H1 (cell line): ENCODE data around the gene MAPK11. TPM values are rescaled to one million over a fixed set of nuclear protein-coding genes. Genes with fewer than 3 reads are reported as not detected.

Experiments
- CTCF ChIA-PET: fragments of 300-600 bp; sonication (Branson Sonifier 250); formaldehyde crosslinking; loops from one replicate; lab custom pipeline; 2021; ENCODE audit not compliant: partially characterized antibody; lab: Charles Lee
- POLR2A ChIA-PET: fragments of 300-600 bp; sonication (Branson Sonifier 250); formaldehyde crosslinking; loops from one replicate; lab custom pipeline; 2021; ENCODE audit warnings: inconsistent platforms; ENCODE audit not compliant: partially characterized antibody; lab: Charles Lee
- DNase-seq, 2 experiments: peaks; one replicate each; pipeline versions ENCODE4 v3.0.0 to v3.0.0-alpha.2; 2010 to 2022; ENCODE audit warnings: low spot score in 2 of 2, low read depth in 1 of 2, mixed read lengths in 1 of 2
- FAIRE-seq: peaks from 2 replicates; lab custom pipeline; 2011; peaks lifted over from hg19 to GRCh38; lab: Jason Lieb, UNC
- H2AFZ ChIP-seq: 2 replicates; pipeline ENCODE4 v1.8.1; 2012; ENCODE audit warnings: low read length, inconsistent platforms
- H2AK5ac ChIP-seq: 2 replicates; pipeline ENCODE4 v1.6.1; 2013; ENCODE audit warnings: low read depth, low read length
- H2BK120ac ChIP-seq: replicated peaks from 2 replicates; pipeline ENCODE3; 2013; ENCODE audit warnings: low read depth, low read length, inconsistent platforms
- H2BK12ac ChIP-seq: 2 replicates; pipeline ENCODE4 v1.6.1; 2013; ENCODE audit warnings: low read depth, low read length
- H2BK15ac ChIP-seq: 2 replicates; pipeline ENCODE4 v1.6.1; 2013; ENCODE audit warnings: low read length
- H2BK20ac ChIP-seq: 2 replicates; pipeline ENCODE4 v1.6.1; 2013; ENCODE audit warnings: low read length
- H2BK5ac ChIP-seq: 2 replicates; pipeline ENCODE4 v1.6.1; 2013; ENCODE audit warnings: low read depth, low read length
- H3K14ac ChIP-seq: 2 replicates; pipeline ENCODE4 v1.6.1; 2013; ENCODE audit warnings: inconsistent platforms; ENCODE audit not compliant: insufficient read length
- H3K18ac ChIP-seq: 2 replicates; pipeline ENCODE4 v1.6.1; 2013; ENCODE audit warnings: low read length; ENCODE audit errors: extremely low read depth
- H3K23ac ChIP-seq: 2 replicates; pipeline ENCODE4 v1.6.1; 2013; ENCODE audit warnings: inconsistent platforms; ENCODE audit not compliant: insufficient read length
- H3K23me2 ChIP-seq: 2 replicates; pipeline ENCODE4 v1.6.1; 2013; ENCODE audit warnings: low read depth, low read length
- H3K27ac ChIP-seq: 2 replicates; pipeline ENCODE4 v1.6.1; 2011; ENCODE audit warnings: low read depth, low read length, inconsistent platforms
- H3K27me3 ChIP-seq, 4 experiments: replicated peaks in 1 of 4; 1 replicate in 1 of 4; 2 replicates in 3 of 4; pipeline versions ENCODE4 v1.6.1 to v1.8.1; 2011 to 2013; ENCODE audit warnings: low read length in 3 of 4, mild to moderate bottlenecking in 3 of 4, inconsistent platforms in 2 of 4, mixed read lengths in 2 of 4, moderate library complexity in 1 of 4; ENCODE audit not compliant: control insufficient read depth in 3 of 4, insufficient read depth in 3 of 4; ENCODE audit errors: extremely low read depth in 1 of 4
- H3K36me3 ChIP-seq, 4 experiments: 2 replicates each; pipeline versions ENCODE4 v1.6.1 to v1.8.1; 2011 to 2013; ENCODE audit warnings: mild to moderate bottlenecking in 4 of 4, low read length in 3 of 4, moderate library complexity in 2 of 4, control low read depth in 1 of 4, inconsistent platforms in 1 of 4; ENCODE audit not compliant: insufficient read depth in 4 of 4, control insufficient read depth in 2 of 4
- H3K4ac ChIP-seq: replicated peaks from 2 replicates; pipeline ENCODE3; 2013; ENCODE audit warnings: low read length, low read depth, mixed read lengths, inconsistent platforms; ENCODE audit not compliant: insufficient read length
- H3K4me1 ChIP-seq, 4 experiments: replicated peaks in 1 of 4; 1 replicate in 1 of 4; 2 replicates in 3 of 4; pipeline versions ENCODE4 v1.6.1 to v1.8.1; 2011 to 2013; ENCODE audit warnings: low read length in 3 of 4, inconsistent platforms in 2 of 4, mixed read lengths in 1 of 4; ENCODE audit not compliant: insufficient read depth in 4 of 4, control insufficient read depth in 3 of 4
- H3K4me2 ChIP-seq, 2 experiments: 2 replicates each; pipeline versions ENCODE4 v1.6.1 to v1.8.1; 2011 to 2013; ENCODE audit warnings: low read depth in 2 of 2, low read length in 2 of 2, control low read depth in 1 of 2, inconsistent platforms in 1 of 2, mild to moderate bottlenecking in 1 of 2; ENCODE audit not compliant: insufficient read depth in 1 of 2
- H3K4me3 ChIP-seq, 4 experiments: fragments of 200-600, 300-600 bp in 1 of 4; sonication (generic), shearing (Covaris generic), sonication (Bioruptor Twin) in 1 of 4; 2 replicates each; pipeline versions ENCODE4 v1.5.1 to v1.8.1; 2011 to 2016; ENCODE audit warnings: low read length in 4 of 4, low read depth in 3 of 4, control low read depth in 2 of 4, inconsistent platforms in 2 of 4, mild to moderate bottlenecking in 2 of 4, mixed read lengths in 1 of 4, moderate library complexity in 1 of 4; ENCODE audit not compliant: insufficient read depth in 2 of 4; ENCODE audit errors: extremely low read depth in 1 of 4
- H3K56ac ChIP-seq: replicated peaks from 2 replicates; pipeline ENCODE3; 2013; ENCODE audit warnings: low read depth, mild to moderate bottlenecking, mixed read lengths, low read length, inconsistent platforms; ENCODE audit not compliant: insufficient read length
- H3K79me1 ChIP-seq: 2 replicates; pipeline ENCODE4 v1.6.1; 2013; ENCODE audit warnings: low read depth, low read length, control low read depth
- H3K79me2 ChIP-seq, 2 experiments: 2 replicates each; pipeline versions ENCODE4 v1.6.1 to v1.8.1; 2012 to 2013; ENCODE audit warnings: low read length in 2 of 2, mild to moderate bottlenecking in 2 of 2, inconsistent platforms in 1 of 2; ENCODE audit not compliant: insufficient read depth in 2 of 2, control insufficient read depth in 1 of 2
- H3K9ac ChIP-seq, 4 experiments: replicated peaks in 1 of 4; 1 replicate in 1 of 4; 2 replicates in 3 of 4; pipeline versions ENCODE4 v1.6.1 to v1.8.1; 2011 to 2013; ENCODE audit warnings: low read depth in 3 of 4, low read length in 3 of 4, control low read depth in 2 of 4, mild to moderate bottlenecking in 2 of 4, moderate library complexity in 2 of 4, inconsistent platforms in 1 of 4; ENCODE audit errors: extremely low read depth in 1 of 4
- H3K9me3 ChIP-seq, 2 experiments: 2 replicates each; pipeline versions ENCODE4 v1.6.1 to v1.8.1; 2012 to 2013; ENCODE audit warnings: mild to moderate bottlenecking in 2 of 2, moderate library complexity in 2 of 2, control low read depth in 1 of 2, inconsistent platforms in 1 of 2, low read depth in 1 of 2, low read length in 1 of 2, mixed read lengths in 1 of 2; ENCODE audit not compliant: insufficient read depth in 2 of 2
- H4K20me1 ChIP-seq, 2 experiments: replicated peaks in 1 of 2; 2 replicates each; pipeline versions ENCODE3 to v1.8.1; 2011 to 2013; ENCODE audit warnings: inconsistent platforms in 2 of 2, low read length in 2 of 2, mild to moderate bottlenecking in 1 of 2; ENCODE audit not compliant: insufficient read depth in 2 of 2, control insufficient read depth in 1 of 2
- H4K5ac ChIP-seq: 2 replicates; pipeline ENCODE4 v1.6.1; 2013; ENCODE audit warnings: low read length, low read depth, mixed read lengths, inconsistent platforms; ENCODE audit not compliant: insufficient read length
- H4K8ac ChIP-seq: 2 replicates; pipeline ENCODE4 v1.8.0; 2013; ENCODE audit warnings: mild to moderate bottlenecking, moderate library complexity, low read length, inconsistent platforms; ENCODE audit not compliant: insufficient read depth; ENCODE audit errors: extremely low read depth
- H4K91ac ChIP-seq: replicated peaks from 2 replicates; pipeline ENCODE3; 2013; ENCODE audit warnings: low read length, mixed read lengths, inconsistent platforms; ENCODE audit not compliant: insufficient read length
- CREB1 ChIP-seq: IDR thresholded peaks from 2 replicates; pipeline ENCODE4 v1.6.1; 2012; ENCODE audit warnings: inconsistent platforms
- EZH2 ChIP-seq: fragments of 200-600 bp; sonication (generic); IDR thresholded peaks from 2 replicates; pipeline ENCODE4 v1.7.1; 2012; ENCODE audit warnings: low read depth, mild to moderate bottlenecking, moderate library complexity, low read length, inconsistent platforms; ENCODE audit not compliant: severe bottlenecking
- GABPA ChIP-seq: IDR thresholded peaks from 2 replicates; pipeline ENCODE4 v1.6.1; 2011; ENCODE audit warnings: mild to moderate bottlenecking, low read length, moderate library complexity, borderline replicate concordance; ENCODE audit not compliant: insufficient read depth
- GTF2F1 ChIP-seq: IDR thresholded peaks from 2 replicates; pipeline ENCODE4 v1.6.1; 2012; ENCODE audit warnings: low read depth, low read length, improper control_type of control experiment, borderline replicate concordance
- KDM1A ChIP-seq: fragments of 200-600, 300-600 bp; sonication (generic); IDR thresholded peaks from 2 replicates; pipeline ENCODE4 v1.7.1; 2016; ENCODE audit warnings: mild to moderate bottlenecking, low read length, borderline replicate concordance
- KDM5A ChIP-seq: fragments of 200-600 bp; IDR thresholded peaks from 2 replicates; pipeline ENCODE4 v1.7.1; 2012; ENCODE audit warnings: mild to moderate bottlenecking, low read length, inconsistent platforms, mixed read lengths
- MAFK ChIP-seq: IDR thresholded peaks from 2 replicates; pipeline ENCODE4 v1.6.1; 2012; ENCODE audit warnings: low read depth, mild to moderate bottlenecking, improper control_type of control experiment, low read length
- POLR2AphosphoS5 ChIP-seq: IDR thresholded peaks from 2 replicates; pipeline ENCODE4 v1.6.1; 2011; ENCODE audit warnings: low read depth, low read length
- POU5F1 ChIP-seq: IDR thresholded peaks from 2 replicates; pipeline ENCODE4 v1.6.1; 2011; ENCODE audit warnings: low read depth, mild to moderate bottlenecking, low read length, moderate library complexity
- RBBP5 ChIP-seq: IDR thresholded peaks from 2 replicates; pipeline ENCODE4 v1.7.1; 2012; ENCODE audit warnings: low read depth, mild to moderate bottlenecking, inconsistent platforms, low read length, moderate library complexity, borderline replicate concordance
- SUZ12 ChIP-seq: fragments of 200-600 bp; sonication (generic); IDR thresholded peaks from 2 replicates; pipeline ENCODE4 v1.6.1; 2012; ENCODE audit warnings: mild to moderate bottlenecking, inconsistent platforms, low read length, moderate library complexity, mixed read lengths
- WGBS, 2 experiments: shearing (Covaris generic) in 1 of 2; methylation state at CpG; one replicate each; pipeline versions ENCODE4 v1.1.6 to v1.1.7; 2013 to 2015; ENCODE audit warnings: low lambda C conversion rate in 2 of 2, mixed read lengths in 2 of 2, inconsistent platforms in 1 of 2, low coverage in 1 of 2, missing lambda C conversion rate in 1 of 2; ENCODE audit not compliant: insufficient replicate concordance in 2 of 2, insufficient coverage in 1 of 2, insufficient read length in 1 of 2; ENCODE audit errors: extremely low coverage in 1 of 2, missing lambda C conversion rate in 1 of 2; 5-methylcytosine and 5-hydroxymethylcytosine counted together
- polyA plus RNA-seq, 7 experiments: library from polyadenylated mRNA; depleted of rRNA in 3 of 7; stranded (reverse) in 5 of 7; unstranded in 2 of 7; fragments of >200 nt in 5 of 7; fragments of 200-250 nt in 2 of 7; gene quantifications; 1 replicate in 5 of 7; 2 replicates in 1 of 7; 4 replicates in 1 of 7; pipeline versions ENCODE4 v1.2.1 to v1.2.3, GENCODE V29; 2011 to 2013; ENCODE audit warnings: missing spikeins in 2 of 7, mixed read lengths in 2 of 7
- total RNA-seq: library from RNA; stranded (reverse); fragmentation: NEBNext Ultra II Directional; extraction: Animal tissue kit (Norgen Biotek cat#: 25700); gene quantifications from 2 replicates; pipeline ENCODE4 v1.2.1, GENCODE V29; 2021
- TF ChIP-seq, protein P1 (sequence below): IDR thresholded peaks from 2 replicates; pipeline ENCODE4 v1.6.1; 2011; ENCODE audit warnings: low read length, improper control_type of control experiment
- TF ChIP-seq, protein P2 (sequence below): IDR thresholded peaks from 2 replicates; pipeline ENCODE4 v1.6.1; 2012; ENCODE audit warnings: inconsistent platforms

The MAPK11 gene
- total and polyA plus RNA-seq, 2 of the 8 experiments (the other 6 are each of a cell fraction or from before 2014, with no cell fraction given), result 0.70 to 1.5 TPM

GRCh38 chr22:50253941-50254340 is 16.2 kb downstream of the MAPK11 start:
- ChIA-PET POLR2A (no interaction called here), CTCF (interaction anchor here (1.9 kb wide), 1 partner anchor 197 kb away, joined by 6 read pairs; no protein-coding TSS in a partner anchor)
- Histone ChIP-seq H3K9me3 (no peaks in the 10 kb centered on the region), H3K4ac (no peak overlapping the region), H4K8ac (no peak overlapping the region), H2BK120ac (no peak overlapping the region), H3K27me3 (no peaks in the 10 kb centered on the region), H2BK12ac (no peak overlapping the region), H2AFZ (no peak overlapping the region), H3K36me3 (no peaks in the 10 kb centered on the region), H2BK20ac (no peak overlapping the region), H3K79me1 (0 out of 2 replicates have a peak, but pooled peaks cover 3% of the 10 kb centered on the region), H2AK5ac (no peak overlapping the region), H4K20me1 (peaks cover 1 to 12% of the 10 kb centered on the region in 2 experiments), H3K18ac (no peak overlapping the region), H3K4me3 (no peak overlapping the region), H3K56ac (no peak overlapping the region), H3K9ac (no peak overlapping the region), H3K23ac (no peak overlapping the region), H3K23me2 (peaks cover 12% of the 10 kb centered on the region), H3K4me1 (peaks cover 0 to 10% (median 6%) of the 10 kb centered on the region in 4 experiments; a peak in 6 of 7 replicates), H4K5ac (no peak overlapping the region), H2BK15ac (no peak overlapping the region), H4K91ac (no peak overlapping the region), H3K27ac (no peak overlapping the region), H3K79me2 (no peaks in the 10 kb centered on the region), H2BK5ac (no peak overlapping the region), H3K4me2 (no peak overlapping the region), H3K14ac (no peak overlapping the region)
- DNase-seq (no peak), FAIRE-seq (no peak)
- WGBS, 2 experiments, result 80% methylated on average over 8 of the region's 8 CpGs; no CpG with 5 or more reads in 1 of the 2 experiments
- TF ChIP-seq RBBP5 (no peak), POU5F1 (no peak), POLR2AphosphoS5 (no peak), SUZ12 (no peak), MAFK (no peak), GTF2F1 (no peak), KDM5A (no peak), EZH2 (no peak), GABPA (no peak), KDM1A (no peak), CREB1 (no peak)
- TF ChIP-seq, protein P1, sequence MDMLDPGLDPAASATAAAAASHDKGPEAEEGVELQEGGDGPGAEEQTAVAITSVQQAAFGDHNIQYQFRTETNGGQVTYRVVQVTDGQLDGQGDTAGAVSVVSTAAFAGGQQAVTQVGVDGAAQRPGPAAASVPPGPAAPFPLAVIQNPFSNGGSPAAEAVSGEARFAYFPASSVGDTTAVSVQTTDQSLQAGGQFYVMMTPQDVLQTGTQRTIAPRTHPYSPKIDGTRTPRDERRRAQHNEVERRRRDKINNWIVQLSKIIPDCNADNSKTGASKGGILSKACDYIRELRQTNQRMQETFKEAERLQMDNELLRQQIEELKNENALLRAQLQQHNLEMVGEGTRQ, result no peak
- TF ChIP-seq, protein P2, sequence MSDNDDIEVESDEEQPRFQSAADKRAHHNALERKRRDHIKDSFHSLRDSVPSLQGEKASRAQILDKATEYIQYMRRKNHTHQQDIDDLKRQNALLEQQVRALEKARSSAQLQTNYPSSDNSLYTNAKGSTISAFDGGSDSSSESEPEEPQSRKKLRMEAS, result no peak
